CD4-positive, alpha-beta T cell (primary cell): ENCODE data around the gene CSRP1. TPM values are rescaled to one million over a fixed set of nuclear protein-coding genes. Genes with fewer than 3 reads are reported as not detected.
"Not testable (repeated sequence)": the region's sequence is repeated elsewhere in the genome, so short reads cannot be mapped to it uniquely, and the experiment has no call there.

Experiments used
- ATAC-seq: fragments of 200-7000 bp; cut with Tn5 transposase; one replicate; pipeline ENCODE4 v1.10.0; 2022; ENCODE audit warnings: mild to moderate bottlenecking; ENCODE audit not compliant: poor library complexity
- CTCF ChIA-PET: fragments of 350-600 bp; sonication (Branson Sonifier 250); formaldehyde crosslinking; loops from one replicate; lab custom pipeline; 2021; ENCODE audit warnings: antibody characterized with exemption, inconsistent platforms; lab: Charles Lee
- POLR2A ChIA-PET: fragments of 350-600 bp; sonication (Branson Sonifier 250); formaldehyde crosslinking; loops from one replicate; lab custom pipeline; 2021; ENCODE audit warnings: antibody characterized with exemption, inconsistent platforms; lab: Charles Lee
- DNase-seq, 14 experiments: peaks; one replicate each; pipeline ENCODE4 v3.0.0-alpha.2; 2013 to 2020; ENCODE audit warnings: mixed read lengths in 2 of 14
- H3K27ac ChIP-seq, 2 donors: one replicate each; pipeline versions ENCODE4 v1.5.1 to v1.7.0; 2013; ENCODE audit warnings: low read length in 2 of 2, low read depth in 1 of 2, mild to moderate bottlenecking in 1 of 2
- H3K27me3 ChIP-seq, 2 experiments: 1 replicate in 1 of 2; 2 replicates in 1 of 2; pipeline versions ENCODE4 v1.6.1 to v1.7.0; 2013; ENCODE audit warnings: low read length in 2 of 2, control low read depth in 1 of 2, mild to moderate bottlenecking in 1 of 2, moderate library complexity in 1 of 2; ENCODE audit not compliant: insufficient read depth in 2 of 2, control insufficient read depth in 1 of 2
- H3K36me3 ChIP-seq: one replicate; pipeline ENCODE4 v1.6.1; 2013; ENCODE audit warnings: low read length, control low read depth; ENCODE audit not compliant: insufficient read depth
- H3K4me1 ChIP-seq: one replicate; pipeline ENCODE4 v1.6.1; 2013; ENCODE audit warnings: low read length, control low read depth; ENCODE audit not compliant: insufficient read depth
- H3K4me3 ChIP-seq: one replicate; pipeline ENCODE4 v1.5.1; 2013; ENCODE audit warnings: mild to moderate bottlenecking, low read length, moderate library complexity
- H3K9me3 ChIP-seq, 2 experiments: 1 replicate in 1 of 2; 2 replicates in 1 of 2; pipeline versions ENCODE4 v1.6.1 to v1.7.0; 2013; ENCODE audit warnings: low read length in 2 of 2, mild to moderate bottlenecking in 2 of 2, control low read depth in 1 of 2, moderate library complexity in 1 of 2; ENCODE audit not compliant: control insufficient read depth in 1 of 2, insufficient read depth in 1 of 2
- H3K27ac Mint-ChIP-seq: one replicate; pipeline ENCODE4 v1.8.0; 2020; ENCODE audit warnings: mixed read lengths
- H3K27me3 Mint-ChIP-seq: one replicate; pipeline ENCODE4 v1.8.0; 2021; ENCODE audit warnings: mixed read lengths
- H3K36me3 Mint-ChIP-seq: one replicate; pipeline ENCODE4 v1.8.0; 2021; ENCODE audit warnings: low read depth, mixed read lengths
- H3K4me1 Mint-ChIP-seq: one replicate; pipeline ENCODE4 v1.8.0; 2021; ENCODE audit warnings: low read depth, mixed read lengths
- H3K4me3 Mint-ChIP-seq: one replicate; pipeline ENCODE4 v1.8.0; 2020; ENCODE audit warnings: mild to moderate bottlenecking, mixed read lengths
- H3K9me3 Mint-ChIP-seq: one replicate; pipeline ENCODE4 v1.8.0; 2020; ENCODE audit warnings: mixed read lengths
- intact Hi-C, 2 experiments: fragments of 100-400 bp; cut with DNase I in 1 of 2; cut with micrococcal nuclease in 1 of 2; formaldehyde crosslinking; loops; one replicate each; pipeline versions ENCODE4 v1.15.1 to v1.9.0; 2023 to 2025; cut with DNase I, micrococcal nuclease
- total RNA-seq, 174 experiments: library from RNA in 2 of 174; stranded (reverse) in 2 of 174; gene quantifications; one replicate each; pipeline ENCODE4 v1.2.3 and lab custom pipeline; 2021 to 2026
- TF ChIP-seq, protein P1 (sequence below): fragments of 200-600 bp; IDR thresholded peaks from one replicate; pipeline ENCODE4 v1.8.0; 2022; ENCODE audit warnings: antibody characterized with exemption, mild to moderate bottlenecking

The CSRP1 gene
- total RNA-seq, 2 experiments from 2014 or later: 34.8 to 39.9 TPM

- peaks cover 0 to 11% of the 10 kb centered on the region in 2 experiments for H3K9me3 ChIP-seq
- ATAC-seq (no peak), DNase-seq (no peak)
- H3K4me1 ChIP-seq: no peaks in the 10 kb centered on the region
- Mint-ChIP-seq H3K27ac (no peak overlapping the region), H3K36me3 (peaks cover 60% of the 10 kb centered on the region), H3K9me3 (peaks cover 3% of the 10 kb centered on the region), H3K4me3 (no peak overlapping the region), H3K4me1 (no peaks in the 10 kb centered on the region), H3K27me3 (no peaks in the 10 kb centered on the region)
- intact Hi-C loops: no loop called here
- H3K4me3 ChIP-seq: no peak overlapping the region
- CTCF ChIA-PET: interaction anchor here (1.8 kb wide), 1 partner anchor 12 kb away, joined by 7 read pairs; no protein-coding TSS in a partner anchor
- H3K27me3 ChIP-seq: no peaks in the 10 kb centered on the region
- POLR2A ChIA-PET: no interaction called here
- H3K36me3 ChIP-seq: peaks cover 5% of the 10 kb centered on the region
- TF ChIP-seq, protein P1, sequence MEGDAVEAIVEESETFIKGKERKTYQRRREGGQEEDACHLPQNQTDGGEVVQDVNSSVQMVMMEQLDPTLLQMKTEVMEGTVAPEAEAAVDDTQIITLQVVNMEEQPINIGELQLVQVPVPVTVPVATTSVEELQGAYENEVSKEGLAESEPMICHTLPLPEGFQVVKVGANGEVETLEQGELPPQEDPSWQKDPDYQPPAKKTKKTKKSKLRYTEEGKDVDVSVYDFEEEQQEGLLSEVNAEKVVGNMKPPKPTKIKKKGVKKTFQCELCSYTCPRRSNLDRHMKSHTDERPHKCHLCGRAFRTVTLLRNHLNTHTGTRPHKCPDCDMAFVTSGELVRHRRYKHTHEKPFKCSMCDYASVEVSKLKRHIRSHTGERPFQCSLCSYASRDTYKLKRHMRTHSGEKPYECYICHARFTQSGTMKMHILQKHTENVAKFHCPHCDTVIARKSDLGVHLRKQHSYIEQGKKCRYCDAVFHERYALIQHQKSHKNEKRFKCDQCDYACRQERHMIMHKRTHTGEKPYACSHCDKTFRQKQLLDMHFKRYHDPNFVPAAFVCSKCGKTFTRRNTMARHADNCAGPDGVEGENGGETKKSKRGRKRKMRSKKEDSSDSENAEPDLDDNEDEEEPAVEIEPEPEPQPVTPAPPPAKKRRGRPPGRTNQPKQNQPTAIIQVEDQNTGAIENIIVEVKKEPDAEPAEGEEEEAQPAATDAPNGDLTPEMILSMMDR: no peak
- H3K27ac ChIP-seq: no peak overlapping the region
Observed at GRCh38 chr1:201525193-201525778, 18.4 kb upstream of the CSRP1 start.

- ATAC-seq, POLR2A ChIA-PET, intact Hi-C loops, H3K4me1 ChIP-seq, H3K27ac Mint-ChIP-seq, H3K36me3 ChIP-seq, H3K4me3 ChIP-seq, H3K9me3 ChIP-seq, H3K27me3 ChIP-seq, DNase-seq, H3K4me3 Mint-ChIP-seq, H3K27me3 Mint-ChIP-seq, CTCF ChIA-PET, H3K4me1 Mint-ChIP-seq, H3K27ac ChIP-seq, H3K9me3 Mint-ChIP-seq: not testable (repeated sequence)
- H3K36me3 Mint-ChIP-seq: peaks cover 38% of the 10 kb centered on the region
Observed at GRCh38 chr1:201520046-201520575, 13.2 kb upstream of the CSRP1 start.

DNA sequence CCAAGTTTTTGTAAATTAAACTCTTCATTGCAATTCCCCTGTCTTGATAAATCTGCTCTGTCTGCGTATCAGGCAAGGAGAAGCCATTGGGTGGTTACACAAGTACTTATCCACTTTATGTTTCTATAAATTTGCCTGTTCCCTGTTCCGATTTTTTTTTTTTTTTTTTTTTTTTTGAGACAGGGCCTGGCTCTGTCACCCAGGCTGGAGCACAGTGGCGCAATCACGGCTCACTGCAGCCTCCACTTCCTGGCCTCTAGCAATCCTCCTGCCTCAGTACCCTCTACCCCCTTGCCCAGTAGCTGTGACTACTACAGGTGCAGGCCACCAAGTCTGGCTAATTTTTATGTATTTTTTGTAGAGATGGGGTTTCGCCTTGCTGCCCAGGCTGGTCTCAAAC, 11.1 kb upstream of the CSRP1 start:
- intact Hi-C loops: no loop called here
- H3K9me3 Mint-ChIP-seq: peaks cover 3% of the 10 kb centered on the region
- TF ChIP-seq, protein P1: no peak
- H3K27me3 Mint-ChIP-seq: no peaks in the 10 kb centered on the region
- H3K4me1 ChIP-seq: no peaks in the 10 kb centered on the region
- POLR2A ChIA-PET: no interaction called here
- CTCF ChIA-PET: no interaction called here
- no peak overlapping the region for H3K27ac Mint-ChIP-seq
- H3K4me3 Mint-ChIP-seq: no peak overlapping the region
- no peak overlapping the region for H3K27ac ChIP-seq
- DNase-seq (no peak), ATAC-seq (no peak)
- peaks cover under 1% of the 10 kb centered on the region for H3K4me1 Mint-ChIP-seq
- no peak overlapping the region for H3K4me3 ChIP-seq
- H3K9me3 ChIP-seq: no peaks in the 10 kb centered on the region
- H3K36me3 ChIP-seq: peaks cover 8% of the 10 kb centered on the region
- H3K36me3 Mint-ChIP-seq: peaks cover 29% of the 10 kb centered on the region
- H3K27me3 ChIP-seq: no peaks in the 10 kb centered on the region

DNA sequence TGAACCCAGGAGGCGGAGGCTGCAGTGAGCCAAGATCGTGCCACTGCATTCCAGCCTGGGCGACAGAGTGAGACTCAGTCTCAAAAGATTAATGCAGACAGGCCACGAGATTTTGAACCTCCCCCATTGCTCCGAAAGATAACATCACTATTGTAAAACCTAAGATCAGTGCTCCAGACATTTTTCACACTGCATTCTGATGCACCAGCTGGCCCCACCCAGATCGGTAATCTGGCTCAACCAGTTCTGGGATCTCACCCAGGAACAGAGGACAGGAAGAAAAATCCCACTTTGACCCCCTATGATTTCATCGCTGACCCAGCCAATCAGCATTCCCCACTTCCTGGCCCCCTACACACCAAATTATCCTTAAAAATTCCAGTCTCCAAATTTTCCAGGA, 10.7 kb upstream of the CSRP1 start:
- ATAC-seq (no peak), DNase-seq (no peak)
- peaks cover 3% of the 10 kb centered on the region for H3K9me3 Mint-ChIP-seq
- H3K27me3 Mint-ChIP-seq: no peaks in the 10 kb centered on the region
- Histone ChIP-seq H3K27ac (no peak overlapping the region), H3K36me3 (peaks cover 8% of the 10 kb centered on the region), H3K4me3 (no peak overlapping the region), H3K9me3 (no peaks in the 10 kb centered on the region), H3K27me3 (no peaks in the 10 kb centered on the region), H3K4me1 (peaks cover 4% of the 10 kb centered on the region)
- intact Hi-C loops: no loop called here
- TF ChIP-seq, protein P1: no peak
- no peak overlapping the region for H3K4me3 Mint-ChIP-seq
- ChIA-PET CTCF (no interaction called here), POLR2A (no interaction called here)
- H3K36me3 Mint-ChIP-seq: peaks cover 29% of the 10 kb centered on the region
- peaks cover 5% of the 10 kb centered on the region for H3K4me1 Mint-ChIP-seq
- H3K27ac Mint-ChIP-seq: no peak overlapping the region
